Right forelimb (tissue), 1 donor: ENCODE results near the gene ESYT1.
"Not testable (repeated sequence)": the region's sequence is repeated elsewhere in the genome, so short reads cannot be mapped to it uniquely, and the experiment has no call there.

Experiments
- DNase-seq: peaks from one replicate; pipeline ENCODE4 v3.0.0-alpha.2; 2018

ESYT1 gene

GRCh38 chr12:56104815-56105608 is 23.1 kb upstream of the ESYT1 start:
- peak; percentile 51 for DNase-seq

GRCh38 chr12:56105609-56105902 is 22.5 kb upstream of the ESYT1 start:
- no peak for DNase-seq

- DNase-seq, result no peak
These were observed 20.8 kb upstream of the ESYT1 start for GRCh38 chr12:56107242-56107641.

GRCh38 chr12:56110571-56110970 is 17.5 kb upstream of the ESYT1 start:
- DNase-seq, result no peak

- no peak for DNase-seq
These were observed 14.0 kb upstream of the ESYT1 start for GRCh38 chr12:56114084-56114483.

GRCh38 chr12:56115329-56115728 is 12.7 kb upstream of the ESYT1 start:
- DNase-seq, result no peak

GRCh38 chr12:56116267-56117081 is 11.6 kb upstream of the ESYT1 start, which contains the start of gene RPL41:
RPL41 (plus strand) TSS chr12:56116633.
- peak; percentile 98 for DNase-seq

GRCh38 chr12:56117082-56117706 is 10.9 kb upstream of the ESYT1 start:
- not testable (repeated sequence) for DNase-seq

- peak; percentile 96 for DNase-seq
These were observed 10.0 kb upstream of the ESYT1 start, which contains the start of gene ZC3H10 for GRCh38 chr12:56117778-56118687. ZC3H10 (plus strand) TSS chr12:56118266; CDS start chr12:56120563, 2,297 bp downstream.

- no peak for DNase-seq
These were observed 9.2 kb upstream of the ESYT1 start for GRCh38 chr12:56118688-56119357.

GRCh38 chr12:56119361-56119796 is 8.7 kb upstream of the ESYT1 start:
- peak; percentile 72 for DNase-seq

- no peak for DNase-seq
These were observed 7.8 kb upstream of the ESYT1 start for GRCh38 chr12:56120158-56120846.

- DNase-seq, result no peak
These were observed 6.7 kb upstream of the ESYT1 start for GRCh38 chr12:56121204-56121870.

GRCh38 chr12:56122637-56123036 is 5.4 kb upstream of the ESYT1 start:
- DNase-seq, result no peak

- no peak for DNase-seq
These were observed 3.9 kb upstream of the ESYT1 start for GRCh38 chr12:56124133-56124532.

- DNase-seq, result no peak
These were observed 1.3 kb upstream of the ESYT1 start for GRCh38 chr12:56126732-56127239.

GRCh38 chr12:56127485-56127887 is 581 bp upstream of the ESYT1 start:
- no peak for DNase-seq

- no peak for DNase-seq
These were observed 671 bp downstream of the ESYT1 start for GRCh38 chr12:56128670-56129205.

- no peak for DNase-seq
These were observed 1.3 kb downstream of the ESYT1 start for GRCh38 chr12:56129206-56129941.
